HG02884 (cell line): ENCODE results near the gene SOCS7.

Experiments used
- ATAC-seq: cut with Tn5 transposase; IDR thresholded peaks from one replicate; pipeline ENCODE4 v1.9.1; 2021; ENCODE audit warnings: mild to moderate bottlenecking, moderate library complexity; ENCODE audit not compliant: unreplicated experiment

SOCS7 gene

GRCh38 chr17:38351412-38352222 is at the start of gene SOCS7:
SOCS7 (plus strand) TSS chr17:38351844; CDS start chr17:38352053, 209 bp downstream.
- ATAC-seq: peak; percentile 68

GRCh38 chr17:38315497-38315896 is 36.1 kb upstream of the SOCS7 start:
- ATAC-seq: no peak

- no peak for ATAC-seq
Measured at GRCh38 chr17:38317081-38317480, 34.6 kb upstream of the SOCS7 start.

- no peak for ATAC-seq
Measured at GRCh38 chr17:38320482-38320881, 31.2 kb upstream of the SOCS7 start.

GRCh38 chr17:38322156-38322779 is 29.4 kb upstream of the SOCS7 start:
- no peak for ATAC-seq

- ATAC-seq: no peak
Measured at GRCh38 chr17:38322897-38323296, 28.7 kb upstream of the SOCS7 start.

- ATAC-seq: no peak
Measured at GRCh38 chr17:38324141-38324697, 27.4 kb upstream of the SOCS7 start.

DNA sequence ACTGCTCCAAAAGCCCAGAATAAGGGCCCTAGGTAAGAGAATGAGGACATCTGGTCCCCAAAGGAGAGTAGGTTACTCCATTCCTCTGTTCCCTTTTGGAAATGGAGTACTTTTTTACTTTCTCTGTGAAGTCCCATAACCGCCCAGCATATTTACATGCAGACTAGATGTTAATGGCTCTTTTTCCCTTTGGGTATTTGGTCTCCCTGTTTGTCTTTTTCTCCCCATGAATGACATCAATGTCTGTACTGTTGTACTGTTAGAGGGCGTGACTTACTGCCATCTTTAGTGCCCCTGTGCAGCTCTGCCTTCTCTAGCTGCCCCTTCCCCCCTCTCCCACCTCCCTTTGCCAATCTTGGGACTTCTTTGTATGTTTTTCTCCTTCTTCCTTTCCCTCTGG is 26.9 kb upstream of the SOCS7 start:
- no peak for ATAC-seq

- ATAC-seq: no peak
Measured at GRCh38 chr17:38325221-38325851, 26.3 kb upstream of the SOCS7 start.

GRCh38 chr17:38326996-38327792 is 24.4 kb upstream of the SOCS7 start:
- no peak for ATAC-seq

- no peak for ATAC-seq
Measured at GRCh38 chr17:38327936-38328335, 23.7 kb upstream of the SOCS7 start.

DNA sequence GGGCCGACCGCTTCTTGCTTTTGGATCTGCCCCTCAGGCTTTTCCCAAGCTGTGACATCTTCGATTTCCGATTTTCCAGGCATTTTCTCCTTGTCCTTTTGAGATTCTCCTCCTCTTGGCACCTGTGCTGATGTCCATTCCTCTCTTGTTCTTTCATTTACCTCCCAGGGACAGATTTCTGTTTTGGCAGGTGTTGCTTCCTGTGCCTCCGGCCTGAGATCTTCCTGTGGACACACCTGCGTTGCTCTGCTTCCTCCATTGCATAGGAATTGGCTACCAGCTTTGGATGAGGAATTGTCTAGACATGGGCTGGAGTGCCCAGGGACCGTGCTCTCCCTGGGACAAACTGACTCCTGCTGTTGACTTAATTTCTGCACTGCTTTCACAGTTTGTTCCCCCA is 23.0 kb upstream of the SOCS7 start:
- ATAC-seq: no peak

GRCh38 chr17:38329284-38329683 is 22.4 kb upstream of the SOCS7 start:
- no peak for ATAC-seq

GRCh38 chr17:38329808-38330730 is 21.6 kb upstream of the SOCS7 start:
- ATAC-seq: no peak

GRCh38 chr17:38330941-38331411 is 20.7 kb upstream of the SOCS7 start:
- ATAC-seq: no peak

DNA sequence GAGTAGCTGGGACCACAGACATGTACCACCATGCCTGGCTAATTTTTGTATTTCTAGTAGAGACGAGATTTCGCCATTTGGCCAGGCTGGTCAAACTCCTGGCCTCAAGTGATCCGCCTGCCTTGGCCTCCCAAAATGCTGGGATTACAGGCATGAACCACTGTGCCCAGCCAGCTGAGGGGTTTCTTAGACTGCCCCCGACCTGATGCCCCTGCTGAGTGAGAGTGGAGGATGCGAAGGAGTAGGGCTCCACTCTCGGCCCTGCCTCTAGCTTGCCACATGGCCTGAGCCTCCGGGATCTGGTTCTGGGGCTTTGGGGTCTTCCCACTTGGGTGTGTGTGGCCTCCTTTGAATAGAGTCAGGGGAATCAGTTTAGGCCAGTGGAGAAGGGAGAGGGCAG is 18.9 kb upstream of the SOCS7 start:
- ATAC-seq: no peak

DNA sequence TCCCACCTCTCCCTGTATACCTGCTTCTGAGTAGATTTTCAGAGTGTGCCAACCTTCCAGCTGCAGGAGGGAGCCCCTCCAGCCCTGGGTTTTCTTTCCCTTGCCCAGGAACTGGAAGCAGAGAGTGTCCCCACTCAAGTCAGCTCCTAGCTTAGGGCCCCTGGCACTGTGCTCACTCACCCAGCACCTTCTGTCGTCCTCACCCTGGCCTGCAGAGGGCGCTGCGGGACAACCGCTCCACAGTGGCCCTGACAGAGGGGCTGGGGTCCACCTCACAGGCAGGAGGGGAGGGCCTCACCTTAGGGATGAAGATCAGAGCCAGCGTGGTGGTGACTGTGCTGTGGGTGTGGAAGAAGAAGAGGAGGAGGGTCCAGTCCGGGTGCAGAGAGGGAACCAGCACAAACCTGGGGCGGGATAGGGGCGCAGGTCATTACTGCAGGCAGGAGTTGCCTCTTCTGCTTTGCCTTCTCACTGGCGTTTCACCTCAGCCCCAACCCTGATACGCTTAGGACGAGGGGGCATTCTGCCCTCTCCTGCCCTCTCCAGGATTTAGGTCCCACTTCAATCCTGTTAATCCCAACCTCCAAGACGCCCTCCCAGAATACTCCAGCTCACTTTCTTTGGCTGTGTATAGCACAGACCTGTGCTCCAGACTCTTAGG is 17.9 kb upstream of the SOCS7 start:
- no peak for ATAC-seq

- no peak for ATAC-seq
Measured at GRCh38 chr17:38334480-38335364, 16.9 kb upstream of the SOCS7 start.
